SK-N-SH (cell line): ENCODE results near the gene ESRRG. TPM values are rescaled to one million over a fixed set of nuclear protein-coding genes. Genes with fewer than 3 reads are reported as not detected.

Experiments used
- CTCF ChIA-PET: fragments of 300-600, 350-600 bp; formaldehyde crosslinking; extraction: SDS; loops from one replicate; lab custom pipeline; 2021; lab: Yijun Ruan, JAX
- POLR2A ChIA-PET: fragments of 350-600 bp; sonication (Branson Sonifier 250); formaldehyde crosslinking; extraction: SDS; loops from one replicate; lab custom pipeline; 2020; ENCODE audit warnings: antibody characterized with exemption, inconsistent platforms; lab: Yijun Ruan, JAX
- DNase-seq: peaks from one replicate; pipeline ENCODE4 v3.0.0; 2012
- H2AFZ ChIP-seq: fragments of 200-600 bp; sonication (generic); 2 replicates; pipeline ENCODE4 v1.8.1; 2016; ENCODE audit warnings: antibody characterized with exemption, mild to moderate bottlenecking, low read depth
- H3F3A ChIP-seq: fragments of 200-600 bp; sonication (generic); replicated peaks from 2 replicates; pipeline ENCODE3; 2016; ENCODE audit warnings: antibody characterized with exemption, mild to moderate bottlenecking; ENCODE audit not compliant: insufficient read depth
- H3K27ac ChIP-seq, 2 experiments: fragments of 200-500 bp in 1 of 2; fragments of 200-600 bp in 1 of 2; sonication (Bioruptor generic) in 1 of 2; sonication (generic), shearing (Covaris generic) in 1 of 2; 2 replicates each; pipeline versions ENCODE4 v1.5.1 to v1.6.1; 2014 to 2016; ENCODE audit warnings: low read depth in 2 of 2, inconsistent platforms in 1 of 2, low read length in 1 of 2, mild to moderate bottlenecking in 1 of 2, mixed read lengths in 1 of 2
- H3K27me3 ChIP-seq: fragments of 200-600 bp; sonication (generic), shearing (Covaris generic); 2 replicates; pipeline ENCODE4 v1.6.1; 2016; ENCODE audit warnings: mixed run types; ENCODE audit not compliant: insufficient read depth
- H3K36me3 ChIP-seq, 2 experiments: fragments of 200-500 bp in 1 of 2; fragments of 200-600 bp in 1 of 2; sonication (Bioruptor generic) in 1 of 2; sonication (generic) in 1 of 2; replicated peaks in 1 of 2; 2 replicates each; pipeline versions ENCODE3 to v1.5.1; 2014 to 2016; ENCODE audit warnings: low read length in 1 of 2, mild to moderate bottlenecking in 1 of 2; ENCODE audit not compliant: insufficient read depth in 2 of 2, control insufficient read depth in 1 of 2
- H3K4me1 ChIP-seq, 2 experiments: fragments of 200-500 bp in 1 of 2; fragments of 200-600 bp in 1 of 2; sonication (Bioruptor generic) in 1 of 2; sonication (generic), shearing (Covaris generic) in 1 of 2; 2 replicates each; pipeline versions ENCODE4 v1.5.1 to v1.6.1; 2014 to 2016; ENCODE audit warnings: low read depth in 1 of 2, low read length in 1 of 2, mixed run types in 1 of 2; ENCODE audit not compliant: insufficient read depth in 2 of 2, control insufficient read depth in 1 of 2
- H3K4me2 ChIP-seq: fragments of 200-600 bp; sonication (generic), shearing (Covaris generic); 2 replicates; pipeline ENCODE4 v1.6.1; 2017; ENCODE audit warnings: mixed run types
- H3K4me3 ChIP-seq, 2 experiments: fragments of 200-500 bp in 1 of 2; fragments of 200-600 bp in 1 of 2; sonication (Bioruptor generic) in 1 of 2; sonication (generic), shearing (Covaris generic) in 1 of 2; 2 replicates each; pipeline versions ENCODE4 v1.5.1 to v1.8.1; 2014 to 2016; ENCODE audit warnings: low read depth in 2 of 2, inconsistent platforms in 1 of 2, low read length in 1 of 2, mild to moderate bottlenecking in 1 of 2, mixed read lengths in 1 of 2, moderate library complexity in 1 of 2
- H3K79me2 ChIP-seq: fragments of 200-600 bp; sonication (generic); 2 replicates; pipeline ENCODE4 v1.8.1; 2017; ENCODE audit warnings: mild to moderate bottlenecking; ENCODE audit not compliant: insufficient read depth
- H3K9ac ChIP-seq: fragments of 200-600 bp; sonication (generic); 2 replicates; pipeline ENCODE4 v1.6.1; 2017; ENCODE audit warnings: mixed run types
- H3K9me2 ChIP-seq: fragments of 200-600 bp; sonication (generic); 2 replicates; pipeline ENCODE4 v1.6.1; 2017; ENCODE audit warnings: mixed run types
- H3K9me3 ChIP-seq: fragments of 200-600 bp; sonication (generic); 2 replicates; pipeline ENCODE4 v1.6.1; 2017; ENCODE audit warnings: mixed run types, mild to moderate bottlenecking, moderate library complexity
- H4K20me1 ChIP-seq: fragments of 200-600 bp; sonication (generic); 2 replicates; pipeline ENCODE4 v1.6.1; 2017; ENCODE audit warnings: mild to moderate bottlenecking, mixed run types; ENCODE audit not compliant: insufficient read depth
- CHD2 ChIP-seq: fragments of 150-350 bp; IDR thresholded peaks from 2 replicates; pipeline ENCODE4 v1.6.1; 2018; ENCODE audit warnings: low read length; ENCODE audit not compliant: partially characterized antibody
- CTCF ChIP-seq: fragments of 200-600 bp; sonication (generic); IDR thresholded peaks from 2 replicates; pipeline ENCODE4 v1.6.1; 2017; ENCODE audit warnings: antibody characterized with exemption, mild to moderate bottlenecking, moderate library complexity
- EP300 ChIP-seq, 2 experiments: IDR thresholded peaks; 2 replicates each; pipeline versions ENCODE4 v1.4.0 to v1.6.1; 2012; ENCODE audit warnings: borderline replicate concordance in 1 of 2, low read depth in 1 of 2, low read length in 1 of 2
- EZH2phosphoT487 ChIP-seq: fragments of 200-600 bp; sonication (generic); IDR thresholded peaks from 2 replicates; pipeline ENCODE4 v1.6.1; 2017; ENCODE audit warnings: low read depth, mixed run types, mild to moderate bottlenecking, antibody characterized with exemption, moderate library complexity, borderline replicate concordance
- FOSL2 ChIP-seq: IDR thresholded peaks from 2 replicates; pipeline ENCODE4 v1.4.0; 2012; ENCODE audit warnings: low read depth, mild to moderate bottlenecking, moderate library complexity, borderline replicate concordance
- FOXJ3 ChIP-seq: sonication (generic); formaldehyde crosslinking; IDR thresholded peaks from 2 replicates; pipeline ENCODE4 v1.5.1; 2020; ENCODE audit warnings: mild to moderate bottlenecking, missing genetic modification reagents
- GATA2 ChIP-seq: sonication (generic); formaldehyde crosslinking; IDR thresholded peaks from 2 replicates; pipeline ENCODE4 v1.5.0; 2020; ENCODE audit warnings: mild to moderate bottlenecking, missing genetic modification reagents
- IRF3 ChIP-seq: fragments of 150-350 bp; IDR thresholded peaks from 2 replicates; pipeline ENCODE4 v1.6.1; 2016; ENCODE audit warnings: mild to moderate bottlenecking, low read depth, low read length
- MEF2A ChIP-seq: IDR thresholded peaks from 2 replicates; pipeline ENCODE4 v1.4.0; 2012; ENCODE audit warnings: low read depth, borderline replicate concordance
- NFIC ChIP-seq: IDR thresholded peaks from 2 replicates; pipeline ENCODE4 v1.4.0; 2012; ENCODE audit warnings: borderline replicate concordance
- NRF1 ChIP-seq: IDR thresholded peaks from 2 replicates; pipeline ENCODE4 v1.6.1; 2012; ENCODE audit warnings: low read depth, mild to moderate bottlenecking, low read length
- PBX3 ChIP-seq: IDR thresholded peaks from 2 replicates; pipeline ENCODE4; 2012
- POLR2AphosphoS5 ChIP-seq: IDR thresholded peaks from 2 replicates; pipeline ENCODE4 v1.6.1; 2012; ENCODE audit warnings: low read depth, low read length
- RAD21 ChIP-seq: IDR thresholded peaks from 2 replicates; pipeline ENCODE4 v1.6.1; 2012; ENCODE audit warnings: mild to moderate bottlenecking, low read length
- RFX5 ChIP-seq: IDR thresholded peaks from 2 replicates; pipeline ENCODE4 v1.6.1; 2012; ENCODE audit warnings: mild to moderate bottlenecking, improper control_type of control experiment, low read length
- RXRA ChIP-seq: IDR thresholded peaks from 2 replicates; pipeline ENCODE4 v1.4.0; 2012; ENCODE audit warnings: low read depth, mild to moderate bottlenecking, borderline replicate concordance
- TCF12 ChIP-seq: IDR thresholded peaks from 2 replicates; pipeline ENCODE4 v1.4.0; 2012
- YY1 ChIP-seq: IDR thresholded peaks from 2 replicates; pipeline ENCODE4 v1.4.0; 2012; ENCODE audit warnings: low read depth, mild to moderate bottlenecking
- WGBS: methylation state at CpG from one replicate; pipeline ENCODE4 v1.1.6; 2017; ENCODE audit warnings: low lambda C conversion rate; 5-methylcytosine and 5-hydroxymethylcytosine counted together
- polyA plus RNA-seq, 3 experiments: library from polyadenylated mRNA; depleted of rRNA; stranded (reverse); fragments of >200 nt; gene quantifications; 2 replicates each; pipeline ENCODE4 v1.2.3, GENCODE V29; 2012

The ESRRG gene
- polyA plus RNA-seq, 1 of the 3 experiments (the other 2 are of a cell fraction): 0.26 TPM

- 63% methylated on average over 3 of the region's 3 CpGs for WGBS
- CTCF ChIA-PET: interaction anchor here (1.1 to 2.6 kb wide), 3 partner anchors 10 to 26 kb away, joined by 3 to 11 read pairs (median 9); no protein-coding TSS in a partner anchor
- Histone ChIP-seq H3K36me3 (no peaks in the 10 kb centered on the region), H3K9me3 (no peaks in the 10 kb centered on the region), H3K27ac (peak overlapping the region; percentile 54 to 71; a peak in 2 of 4 replicates), H3K9ac (no peak overlapping the region), H3K9me2 (no peaks in the 10 kb centered on the region), H3F3A (peaks cover 9% of the 10 kb centered on the region), H4K20me1 (no peaks in the 10 kb centered on the region), H3K27me3 (no peaks in the 10 kb centered on the region), H3K79me2 (no peaks in the 10 kb centered on the region), H2AFZ (peak overlapping the region; percentile 57; the same call in 1 of the 2 replicates), H3K4me1 (peaks cover 5 to 13% of the 10 kb centered on the region in 2 experiments; a peak in 2 of 4 replicates), H3K4me2 (peak overlapping the region; percentile 61), H3K4me3 (no peak overlapping the region; a peak in 1 of 4 replicates)
- no peak for DNase-seq
- POLR2A ChIA-PET: no interaction called here
- TF ChIP-seq RAD21: peak; percentile 34
- TF ChIP-seq FOSL2: no peak
- TF ChIP-seq NRF1: no peak
- peak; percentile 31; the same call in 1 of the 2 replicates for TF ChIP-seq CTCF
Measured at GRCh38 chr1:216627252-216627651, 96.0 kb downstream of the ESRRG start.

GRCh38 chr1:216626394-216627067 is 96.7 kb downstream of the ESRRG start:
- no peaks in the 10 kb centered on the region for H3K9me2 ChIP-seq
- no peaks in the 10 kb centered on the region for H3K36me3 ChIP-seq
- no peaks in the 10 kb centered on the region for H3K79me2 ChIP-seq
- H3K9me3 ChIP-seq: no peaks in the 10 kb centered on the region
- peak overlapping the region; percentile 61 for H3K4me2 ChIP-seq
- 28% methylated on average over 6 of the region's 6 CpGs for WGBS
- POLR2A ChIA-PET: no interaction called here
- H3K27ac ChIP-seq: peak overlapping the region; percentile 54 to 71; a peak in 2 of 4 replicates
- H4K20me1 ChIP-seq: no peaks in the 10 kb centered on the region
- no peaks in the 10 kb centered on the region for H3K27me3 ChIP-seq
- DNase-seq: no peak
- peaks cover 5 to 13% of the 10 kb centered on the region in 2 experiments; a peak in 2 of 4 replicates for H3K4me1 ChIP-seq
- no peak overlapping the region for H3K9ac ChIP-seq
- CTCF ChIA-PET: interaction anchor here (1.1 to 2.6 kb wide), 3 partner anchors 10 to 25 kb away, joined by 3 to 11 read pairs (median 9); no protein-coding TSS in a partner anchor
- peaks cover 9% of the 10 kb centered on the region for H3F3A ChIP-seq
- no peak overlapping the region; a peak in 1 of 4 replicates for H3K4me3 ChIP-seq
- H2AFZ ChIP-seq: peak overlapping the region; percentile 57; the same call in 1 of the 2 replicates
- TF ChIP-seq IRF3: no peak
- no peak for TF ChIP-seq NRF1
- peak; percentile 90 for TF ChIP-seq FOSL2
- peak; percentile 8; the same call in 1 of the 2 replicates for TF ChIP-seq GATA2 (CRISPR knock-in tag)
- no peak for TF ChIP-seq EZH2phosphoT487
- TF ChIP-seq YY1: no peak
- no peak for TF ChIP-seq FOXJ3 (CRISPR knock-in tag)
- peak; percentile 51 for TF ChIP-seq PBX3
- TF ChIP-seq RFX5: no peak
- TF ChIP-seq TCF12: peak; percentile 79
- TF ChIP-seq CTCF: no peak
- no peak for TF ChIP-seq CHD2
- peak; percentile 78; the same call in 1 of the 2 replicates for TF ChIP-seq MEF2A
- peak; percentile 25; the same call in 1 of the 2 replicates for TF ChIP-seq RXRA
- 0 out of 4 replicates have a peak, but pooled peaks of 1 of the 2 experiments have one; percentile 47 for TF ChIP-seq EP300 (IDR thresholded peaks at IDR 0.05; ENCODE audit: borderline replicate concordance in 1 of 2, low read depth in 1 of 2, low read length in 1 of 2)
- peak; percentile 74 for TF ChIP-seq NFIC
- TF ChIP-seq POLR2AphosphoS5: 0 out of 2 replicates have a peak, but pooled peaks have one; percentile 32
